Posterior vena cava (tissue), 2 donors: ENCODE data around the gene LRRC39. TPM values are rescaled to one million over a fixed set of nuclear protein-coding genes. Genes with fewer than 3 reads are reported as not detected.

Experiments used
- DNase-seq: peaks from one replicate; pipeline ENCODE4 v3.0.0-alpha.2; 2020; ENCODE audit warnings: low spot score
- intact Hi-C, 2 donors: fragments of 100-400 bp; cut with DNase I; formaldehyde crosslinking; loops; one replicate each; pipeline versions ENCODE4 v1.14.1 to v1.14.2; 2022 to 2023
- total RNA-seq, 2 donors: library from RNA; stranded (reverse); fragmentation: NEBNext Ultra II Directional; extraction: Animal tissue kit (Norgen Biotek cat#: 25700); gene quantifications; one replicate each; pipeline ENCODE4 v1.2.1, GENCODE V29; 2021
- donor health status: DM: yes; HTN: yes; CAD: no.
- donor health status: DM: yes; HTN: yes; CAD: no.

Gene LRRC39
- total RNA-seq, 2 donors from 2014 or later = 0.51 to 0.71 TPM

DNA sequence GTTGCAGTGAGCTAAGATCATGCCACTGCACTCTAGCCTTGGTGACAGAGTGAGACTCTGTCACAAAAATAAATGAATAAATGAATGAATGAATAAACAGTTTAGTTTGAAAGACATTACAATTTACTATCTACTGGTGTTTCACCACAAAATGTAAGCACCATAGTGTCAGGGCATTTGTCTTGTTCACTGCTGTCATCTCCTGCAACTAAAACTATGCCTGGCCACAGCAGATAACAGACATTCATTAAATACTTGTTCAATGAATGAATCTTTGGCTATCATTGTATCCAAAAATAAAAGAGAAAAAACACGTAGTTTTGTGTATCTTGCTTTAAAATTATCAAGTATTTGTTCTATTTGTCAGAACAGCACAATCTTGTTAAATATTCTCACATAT, 77.9 kb downstream of the LRRC39 start:
- intact Hi-C loops = loop anchor here in 1 of 2 donors (5.0 kb wide), 1 partner anchor 272 kb away; no protein-coding TSS in a partner anchor
- no peak for DNase-seq

Other genes with a start within 250 kb of the LRRC39 start
- gene SLC35A3, start 208.3 kb downstream of the LRRC39 start, total RNA-seq = 10 to 100 TPM; 23.6 to 25.7 TPM
- 1 to 10 TPM; 2.3 to 2.9 TPM for gene SASS6, start 45.3 kb downstream of the LRRC39 start, total RNA-seq
- 10 to 100 TPM; 12.6 to 17.7 TPM for gene TRMT13, start 45.1 kb downstream of the LRRC39 start, total RNA-seq
- gene DBT, start 71.6 kb upstream of the LRRC39 start, total RNA-seq = 10 to 100 TPM; 11.6 to 13.3 TPM
- gene RTCA, start 88.0 kb upstream of the LRRC39 start, total RNA-seq = 10 to 100 TPM; 19.7 to 29.4 TPM
- 1 to 10 TPM; 6.5 to 7.5 TPM for gene CDC14A, start 174.2 kb upstream of the LRRC39 start, total RNA-seq